Testis (tissue), 2 donors: Measurements from ENCODE around the gene THADA.

Source experiments
- CTCF ChIP-seq, 3 experiments: fragments of 450-650 bp in 2 of 3; fragments of 200-600 bp in 1 of 3; sonication (generic) in 1 of 3; IDR thresholded peaks; one replicate each; pipeline ENCODE4 v1.5.1; 2016 to 2019; ENCODE audit warnings: antibody characterized with exemption in 3 of 3, mild to moderate bottlenecking in 2 of 3, moderate library complexity in 1 of 3
- POLR2A ChIP-seq: fragments of 450-650 bp; IDR thresholded peaks from one replicate; pipeline ENCODE4 v1.6.1; 2017; ENCODE audit warnings: antibody characterized with exemption, mild to moderate bottlenecking, moderate library complexity

GRCh38 chr2:43221763-43222474 lies 373.9 kb downstream of the THADA start:
- no peak for TF ChIP-seq POLR2A
- no peak for TF ChIP-seq CTCF (IDR thresholded peaks at IDR 0.05)
